ENCODE data around the gene PTGER1.
"Not testable (repeated sequence)": the region's sequence is repeated elsewhere in the genome, so short reads cannot be mapped to it uniquely, and the experiment has no call there.

The PTGER1 gene

GRCh38 chr19:14470031-14470876 lies 4.9 kb downstream of the PTGER1 start:
- Histone ChIP-seq H3K4me1 (ENCODE audit: low read length) (no peaks in the 10 kb centered on the region), H3K36me3 (replicated peaks; ENCODE audit: low read depth, low read length) (peaks cover 46% of the 10 kb centered on the region), H2AFZ (ENCODE audit: low read depth, low read length) (no peak overlapping the region), H3K9ac (ENCODE audit: low read length) (no peak overlapping the region), H3K4me2 (ENCODE audit: low read length) (no peak overlapping the region), H3K4me3 (ENCODE audit: low read length) (no peak overlapping the region), H3K79me2 (ENCODE audit: low read length) (no peaks in the 10 kb centered on the region), H3K27ac (ENCODE audit: low read length) (no peak overlapping the region), H3K27me3 (ENCODE audit: low read depth, low read length) (no peaks in the 10 kb centered on the region), H3K9me3 (ENCODE audit: insufficient read depth, low read length) (no peaks in the 10 kb centered on the region), H4K20me1 (ENCODE audit: insufficient read depth, low read length) (0 out of 2 replicates have a peak, but pooled peaks cover 3% of the 10 kb centered on the region)
- TF ChIP-seq EZH2phosphoT487 (IDR thresholded peaks at IDR 0.05; ENCODE audit: low read depth) (no peak), CTCF (IDR thresholded peaks at IDR 0.05; ENCODE audit: low read depth, low read length) (no peak)

GRCh38 chr19:14467816-14468215 lies 7.3 kb downstream of the PTGER1 start:
- Histone ChIP-seq H4K20me1 (ENCODE audit: insufficient read depth, low read length) (0 out of 2 replicates have a peak, but pooled peaks cover 3% of the 10 kb centered on the region), H3K4me3 (ENCODE audit: low read length) (no peak overlapping the region)
- no peak for TF ChIP-seq CTCF (IDR thresholded peaks at IDR 0.05; ENCODE audit: low read depth, low read length)
- no peak for TF ChIP-seq EZH2phosphoT487 (IDR thresholded peaks at IDR 0.05; ENCODE audit: low read depth)

GRCh38 chr19:14467391-14467790 lies 7.8 kb downstream of the PTGER1 start:
- Histone ChIP-seq H2AFZ (ENCODE audit: low read depth, low read length) (no peak overlapping the region), H3K79me2 (ENCODE audit: low read length) (no peaks in the 10 kb centered on the region), H3K4me2 (ENCODE audit: low read length) (no peak overlapping the region), H3K9ac (ENCODE audit: low read length) (no peak overlapping the region), H3K27me3 (ENCODE audit: low read depth, low read length) (no peaks in the 10 kb centered on the region), H3K4me3 (ENCODE audit: low read length) (no peak overlapping the region), H3K27ac (ENCODE audit: low read length) (no peak overlapping the region), H4K20me1 (ENCODE audit: insufficient read depth, low read length) (0 out of 2 replicates have a peak, but pooled peaks cover 3% of the 10 kb centered on the region), H3K9me3 (ENCODE audit: insufficient read depth, low read length) (no peaks in the 10 kb centered on the region), H3K36me3 (replicated peaks; ENCODE audit: low read depth, low read length) (peaks cover 61% of the 10 kb centered on the region), H3K4me1 (ENCODE audit: low read length) (no peaks in the 10 kb centered on the region)
- TF ChIP-seq EZH2phosphoT487 (IDR thresholded peaks at IDR 0.05; ENCODE audit: low read depth), result no peak
- TF ChIP-seq CTCF (IDR thresholded peaks at IDR 0.05; ENCODE audit: low read depth, low read length), result no peak

More at GRCh38 chr19:14467816-14468215, 7.3 kb downstream of the PTGER1 start:
- Histone ChIP-seq H3K9me3 (ENCODE audit: insufficient read depth, low read length) (no peaks in the 10 kb centered on the region), H3K4me2 (ENCODE audit: low read length) (no peak overlapping the region), H3K4me1 (ENCODE audit: low read length) (no peaks in the 10 kb centered on the region), H3K79me2 (ENCODE audit: low read length) (no peaks in the 10 kb centered on the region), H3K9ac (ENCODE audit: low read length) (no peak overlapping the region), H3K27me3 (ENCODE audit: low read depth, low read length) (no peaks in the 10 kb centered on the region), H2AFZ (ENCODE audit: low read depth, low read length) (no peak overlapping the region), H3K27ac (ENCODE audit: low read length) (no peak overlapping the region), H3K36me3 (replicated peaks; ENCODE audit: low read depth, low read length) (peaks cover 62% of the 10 kb centered on the region)

- Histone ChIP-seq H3K4me3 (ENCODE audit: low read length) (no peak overlapping the region), H3K9me3 (ENCODE audit: insufficient read depth, low read length) (no peaks in the 10 kb centered on the region), H3K4me2 (ENCODE audit: low read length) (no peak overlapping the region), H3K27ac (ENCODE audit: low read length) (no peak overlapping the region), H3K79me2 (ENCODE audit: low read length) (no peaks in the 10 kb centered on the region), H3K27me3 (ENCODE audit: low read depth, low read length) (no peaks in the 10 kb centered on the region), H3K9ac (ENCODE audit: low read length) (no peak overlapping the region), H2AFZ (ENCODE audit: low read depth, low read length) (no peak overlapping the region), H4K20me1 (ENCODE audit: insufficient read depth, low read length) (no peaks in the 10 kb centered on the region), H3K36me3 (replicated peaks; ENCODE audit: low read depth, low read length) (peaks cover 46% of the 10 kb centered on the region), H3K4me1 (ENCODE audit: low read length) (no peaks in the 10 kb centered on the region)
- TF ChIP-seq EZH2phosphoT487 (IDR thresholded peaks at IDR 0.05; ENCODE audit: low read depth) (no peak), CTCF (IDR thresholded peaks at IDR 0.05; ENCODE audit: low read depth, low read length) (no peak)
Observed at GRCh38 chr19:14463747-14464146, 11.4 kb downstream of the PTGER1 start.

GRCh38 chr19:14462401-14462800 lies 12.8 kb downstream of the PTGER1 start:
- not testable (repeated sequence) for H3K27me3 ChIP-seq (ENCODE audit: low read depth, low read length); H3K79me2 ChIP-seq (ENCODE audit: low read length); H3K9me3 ChIP-seq (ENCODE audit: insufficient read depth, low read length); H4K20me1 ChIP-seq (ENCODE audit: insufficient read depth, low read length); H3K4me2 ChIP-seq (ENCODE audit: low read length); H3K9ac ChIP-seq (ENCODE audit: low read length); H2AFZ ChIP-seq (ENCODE audit: low read depth, low read length); H3K27ac ChIP-seq (ENCODE audit: low read length); H3K4me3 ChIP-seq (ENCODE audit: low read length); H3K4me1 ChIP-seq (ENCODE audit: low read length)
- H3K36me3 ChIP-seq (replicated peaks; ENCODE audit: low read depth, low read length), result peaks cover 42% of the 10 kb centered on the region

Measured in OCI-LY3 (cell line).